Small intestine (tissue), 7 donors: ENCODE results near the gene LRTM2. TPM values are rescaled to one million over a fixed set of nuclear protein-coding genes. Genes with fewer than 3 reads are reported as not detected.

ENCODE experiments used
- DNase-seq, 2 donors: peaks; one replicate each; pipeline versions ENCODE4 v3.0.0 to v3.0.0-alpha.2; 2013
- FAIRE-seq: peaks from 2 replicates; lab custom pipeline; 2012; peaks lifted over from hg19 to GRCh38; lab: Jason Lieb, UNC
- H3K27ac ChIP-seq, 3 donors: one replicate each; pipeline ENCODE4 v1.5.1; 2013; ENCODE audit warnings: low read length in 2 of 3, mild to moderate bottlenecking in 2 of 3, control low read depth in 1 of 3, inconsistent platforms in 1 of 3, low read depth in 1 of 3, moderate library complexity in 1 of 3
- H3K27me3 ChIP-seq, 3 donors: one replicate each; pipeline ENCODE4 v1.6.1; 2013; ENCODE audit warnings: low read length in 3 of 3, inconsistent platforms in 1 of 3; ENCODE audit not compliant: control insufficient read depth in 3 of 3, insufficient read depth in 3 of 3
- H3K36me3 ChIP-seq, 3 donors: one replicate each; pipeline ENCODE4 v1.6.1; 2013; ENCODE audit warnings: low read length in 3 of 3, inconsistent platforms in 1 of 3, low read depth in 1 of 3, mild to moderate bottlenecking in 1 of 3, moderate library complexity in 1 of 3; ENCODE audit not compliant: control insufficient read depth in 3 of 3, insufficient read depth in 2 of 3
- H3K4me1 ChIP-seq, 3 donors: one replicate each; pipeline ENCODE4 v1.6.1; 2013; ENCODE audit warnings: low read length in 2 of 3, inconsistent platforms in 1 of 3, low read depth in 1 of 3, mild to moderate bottlenecking in 1 of 3, moderate library complexity in 1 of 3; ENCODE audit not compliant: control insufficient read depth in 3 of 3, insufficient read depth in 2 of 3
- H3K4me3 ChIP-seq, 3 donors: one replicate each; pipeline ENCODE4 v1.5.1; 2013; ENCODE audit warnings: low read length in 3 of 3, control low read depth in 1 of 3, inconsistent platforms in 1 of 3, low read depth in 1 of 3, mild to moderate bottlenecking in 1 of 3, moderate library complexity in 1 of 3
- H3K9me3 ChIP-seq, 2 donors: one replicate each; pipeline ENCODE4 v1.6.1; 2013; ENCODE audit warnings: low read depth in 1 of 2, low read length in 1 of 2; ENCODE audit not compliant: control insufficient read depth in 2 of 2, insufficient read depth in 1 of 2
- WGBS, 3 donors: extraction: QIAGEN DNeasy Blood & Tissue Kit; methylation state at CpG; one replicate each; pipeline ENCODE4 v1.1.7; 2013; 5-methylcytosine and 5-hydroxymethylcytosine counted together
- polyA plus RNA-seq, 4 donors: library from polyadenylated mRNA; stranded (reverse) in 3 of 4; unstranded in 1 of 4; fragments of 200-250 nt in 3 of 4; fragments of 120-200 nt in 1 of 4; gene quantifications; one replicate each; pipeline versions ENCODE4 v1.2.1 to v1.2.3, GENCODE V29; 2013
- donor health status: healthy with polysubstance abuse.
- donor health status: control.
- donor health status: control.
- donor health status: Bipolar disorder and iron deficiency.
- donor health status: healthy.

Gene LRTM2
- polyA plus RNA-seq, 4 donors = 0.03 TPM; not detected in 2

DNA sequence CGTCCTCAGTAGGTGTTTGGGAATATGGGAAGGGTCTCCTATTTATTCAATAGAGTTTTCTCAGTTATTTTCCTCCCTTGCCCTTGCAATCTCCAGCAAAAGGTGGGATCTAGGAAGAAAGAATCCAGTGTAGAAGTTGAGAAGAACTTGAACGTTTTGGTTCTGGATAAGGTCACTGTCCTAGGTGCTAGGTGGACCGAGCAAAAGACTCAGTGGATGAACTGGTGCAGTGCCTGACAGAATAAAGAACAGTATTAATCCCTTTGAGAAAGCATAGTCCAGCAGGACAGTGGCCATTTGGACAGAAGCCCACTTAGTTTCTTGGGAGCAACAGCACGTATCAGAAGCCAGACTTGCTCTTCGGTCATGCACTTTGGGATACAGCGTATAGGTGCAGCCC lies 32.7 kb upstream of the LRTM2 start:
- DNase-seq (no peak), FAIRE-seq (no peak)
- peaks cover 5 to 29% (median 7%) of the 10 kb centered on the region in 3 donors for H3K36me3 ChIP-seq
- H3K9me3 ChIP-seq = no peaks in the 10 kb centered on the region
- H3K4me1 ChIP-seq = no peaks in the 10 kb centered on the region
- H3K27ac ChIP-seq = no peak overlapping the region
- 69 to 87% (median 73%) methylated on average over 6 of the region's 6 CpGs for WGBS, 3 donors
- H3K27me3 ChIP-seq = no peaks in the 10 kb centered on the region
- H3K4me3 ChIP-seq = no peak overlapping the region

DNA sequence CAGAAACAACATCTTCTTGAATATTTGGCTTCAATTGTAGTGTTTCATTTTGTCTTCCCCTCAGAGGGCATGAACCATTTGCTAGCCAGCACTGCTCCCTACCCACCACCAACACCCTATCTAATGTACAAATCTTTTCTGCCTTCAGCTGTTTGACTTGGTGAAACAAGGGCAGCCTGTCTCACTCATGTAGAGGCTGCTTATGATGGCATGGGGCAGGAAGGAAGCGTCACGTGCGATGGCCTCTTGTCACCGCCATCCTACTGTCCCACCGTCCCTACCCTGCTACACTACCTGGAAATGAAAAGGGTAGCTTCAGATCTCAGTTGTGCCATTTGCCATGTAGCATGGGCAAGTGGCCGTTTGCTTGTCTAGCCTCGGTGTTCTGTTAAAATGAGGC lies 29.9 kb upstream of the LRTM2 start:
- Histone ChIP-seq H3K9me3 (no peaks in the 10 kb centered on the region), H3K27ac (no peak overlapping the region), H3K36me3 (peaks cover 4 to 25% (median 5%) of the 10 kb centered on the region in 3 donors), H3K4me1 (no peaks in the 10 kb centered on the region), H3K27me3 (no peaks in the 10 kb centered on the region), H3K4me3 (no peak overlapping the region)
- DNase-seq = no peak
- 73 to 78% (median 73%) methylated on average over 7 of the region's 7 CpGs for WGBS, 3 donors
- FAIRE-seq = no peak

- Histone ChIP-seq H3K4me3 (no peak overlapping the region), H3K9me3 (no peaks in the 10 kb centered on the region), H3K36me3 (peaks cover 0 to 19% (median 3%) of the 10 kb centered on the region in 3 donors), H3K27ac (no peak overlapping the region), H3K27me3 (no peaks in the 10 kb centered on the region), H3K4me1 (peaks cover 0 to 3% (median 2%) of the 10 kb centered on the region in 3 donors)
- 19 to 37% (median 28%) methylated on average over 10 of the region's 10 CpGs for WGBS, 3 donors
- peak; percentile 78 to 79 for DNase-seq
- FAIRE-seq = peak; percentile 71
Observed at GRCh38 chr12:1791104-1791841, 29.1 kb upstream of the LRTM2 start.

DNA sequence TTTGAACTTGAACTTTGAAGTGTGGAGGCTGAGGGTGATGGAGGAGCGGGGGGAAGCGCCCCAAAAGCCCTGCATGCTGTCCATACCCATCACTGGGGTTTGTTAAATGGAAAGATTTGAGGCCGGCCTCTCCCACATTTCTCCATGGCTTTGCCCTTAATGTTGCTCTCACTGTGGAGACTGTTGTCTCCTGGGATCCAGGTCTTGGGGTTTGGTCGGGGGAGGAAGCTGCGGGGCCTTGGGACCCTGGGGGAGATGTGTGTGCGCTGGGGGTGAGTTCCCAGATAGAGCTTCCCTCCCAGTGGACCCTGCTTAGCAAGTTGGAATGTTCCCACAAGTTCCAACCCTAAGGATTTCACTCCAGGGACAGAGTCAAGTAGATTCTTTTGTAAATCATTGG lies 28.0 kb upstream of the LRTM2 start:
- no peak overlapping the region for H3K4me3 ChIP-seq
- H3K36me3 ChIP-seq = peaks cover 0 to 16% (median 0%) of the 10 kb centered on the region in 3 donors
- H3K27me3 ChIP-seq = no peaks in the 10 kb centered on the region
- FAIRE-seq = no peak
- DNase-seq = no peak
- no peaks in the 10 kb centered on the region for H3K9me3 ChIP-seq
- H3K4me1 ChIP-seq = peaks cover 0 to 4% (median 2%) of the 10 kb centered on the region in 3 donors
- H3K27ac ChIP-seq = no peak overlapping the region
- 78 to 95% (median 85%) methylated on average over 6 of the region's 6 CpGs for WGBS, 3 donors

DNA sequence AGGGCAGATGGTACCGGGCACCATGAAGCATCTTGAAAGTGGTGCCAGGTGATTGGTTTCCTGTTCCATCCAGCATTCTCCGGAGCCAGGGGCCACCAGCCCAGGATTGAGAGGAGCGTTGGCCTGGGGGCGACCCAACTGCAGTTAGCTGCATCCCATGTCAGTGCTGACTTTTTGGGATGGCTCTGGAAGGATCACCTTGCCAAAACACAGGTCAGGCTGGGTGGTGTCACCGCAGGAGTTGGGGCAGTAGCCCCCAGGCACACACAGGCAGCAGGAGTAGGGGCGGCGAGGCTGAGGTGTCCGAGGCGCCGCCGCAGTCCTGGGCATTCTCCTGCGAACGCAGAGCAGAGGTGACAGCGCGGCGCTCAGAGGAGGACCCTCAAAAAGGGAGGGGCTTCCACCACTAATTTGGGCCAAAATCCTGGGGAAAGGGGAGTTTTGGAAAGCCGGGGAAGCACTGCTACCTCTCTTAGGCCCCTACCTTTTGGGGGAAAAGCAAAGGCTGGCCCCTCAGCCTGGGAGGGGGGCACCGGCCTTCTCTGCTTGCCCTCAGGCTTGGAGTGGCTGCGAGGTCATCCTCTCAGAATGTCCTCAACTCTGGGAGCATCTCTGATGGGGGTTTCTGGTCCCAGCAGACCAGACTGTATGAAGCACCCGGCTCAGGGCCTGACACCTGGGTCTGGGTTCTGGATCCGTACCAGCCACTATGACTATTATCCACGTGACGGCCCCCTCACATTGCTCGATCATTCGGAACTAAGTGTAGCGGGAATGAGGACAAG lies 26.7 kb upstream of the LRTM2 start:
- no peak for FAIRE-seq
- peaks cover 0 to 8% (median 2%) of the 10 kb centered on the region in 3 donors for H3K4me1 ChIP-seq
- 91 to 94% (median 92%) methylated on average over 26 of the region's 26 CpGs for WGBS, 3 donors
- no peak for DNase-seq
- no peaks in the 10 kb centered on the region for H3K27me3 ChIP-seq
- no peak overlapping the region for H3K27ac ChIP-seq
- no peak overlapping the region for H3K4me3 ChIP-seq
- H3K36me3 ChIP-seq = peaks cover 0 to 10% (median 0%) of the 10 kb centered on the region in 3 donors
- H3K9me3 ChIP-seq = no peaks in the 10 kb centered on the region

DNA sequence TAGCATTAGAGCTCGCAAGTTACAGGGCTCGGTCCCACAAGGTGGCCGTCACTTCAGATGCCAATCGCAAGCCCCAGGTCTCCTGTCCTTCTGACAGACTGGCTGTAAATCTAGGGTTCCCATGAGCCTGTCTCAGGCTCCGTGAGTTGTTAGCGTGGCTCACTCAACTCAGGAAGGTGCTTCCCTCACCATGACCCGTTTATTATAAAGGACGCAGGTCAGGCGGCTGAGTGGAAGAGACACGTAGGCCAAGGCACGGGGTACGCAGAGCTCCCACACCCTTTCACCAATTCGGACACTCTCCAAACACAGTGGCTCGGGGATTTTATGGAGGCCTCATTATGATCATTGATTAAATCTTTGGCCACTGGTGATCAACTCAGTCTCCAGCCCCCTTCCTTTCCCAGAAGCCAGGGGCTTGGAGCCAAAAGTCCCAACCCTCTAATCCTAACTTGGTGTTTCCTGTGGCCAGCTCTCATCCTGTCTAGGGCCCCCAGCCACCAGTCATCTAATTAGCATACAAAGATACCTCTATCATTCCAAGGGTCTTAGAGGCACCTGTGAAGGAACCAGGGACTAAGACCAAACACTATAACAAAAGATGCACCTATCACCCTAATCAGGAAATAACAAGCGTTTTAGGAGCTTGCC lies 25.8 kb upstream of the LRTM2 start:
- FAIRE-seq = no peak
- no peaks in the 10 kb centered on the region for H3K9me3 ChIP-seq
- 85% methylated on average over 15 of the region's 15 CpGs for WGBS, 3 donors
- no peak for DNase-seq
- H3K4me1 ChIP-seq = peaks cover 0 to 8% (median 2%) of the 10 kb centered on the region in 3 donors
- no peak overlapping the region for H3K4me3 ChIP-seq
- no peaks in the 10 kb centered on the region for H3K27me3 ChIP-seq
- no peak overlapping the region for H3K27ac ChIP-seq
- peaks cover 0 to 10% (median 0%) of the 10 kb centered on the region in 3 donors for H3K36me3 ChIP-seq

DNA sequence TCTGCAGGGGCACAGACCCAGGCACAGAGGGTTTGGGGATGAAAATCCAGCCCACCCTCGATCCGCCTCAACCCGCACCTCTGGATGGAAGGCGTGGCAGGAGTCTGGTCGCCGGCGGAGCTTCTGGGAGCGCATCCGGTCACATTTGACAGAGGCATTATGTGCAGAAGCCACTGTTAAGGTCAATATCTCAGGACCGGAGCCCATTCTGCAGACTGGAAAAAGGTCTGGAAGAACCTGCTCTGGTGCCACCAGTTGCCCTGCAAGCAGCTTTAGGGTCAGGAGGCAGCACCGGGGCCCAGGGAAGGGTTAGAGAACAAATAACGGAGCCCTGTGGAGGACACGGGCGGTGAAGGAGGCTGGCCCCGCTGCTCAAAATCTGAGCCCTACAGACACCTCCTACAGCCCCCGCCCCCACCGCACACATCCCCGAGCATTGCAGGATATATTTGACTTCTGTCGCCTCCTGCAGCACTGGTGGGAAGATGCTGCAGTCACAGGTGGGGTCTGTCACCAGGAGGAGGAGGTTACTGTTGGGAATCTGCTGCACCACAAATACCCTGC lies 25.1 kb upstream of the LRTM2 start:
- H3K9me3 ChIP-seq = no peaks in the 10 kb centered on the region
- peaks cover 0 to 8% (median 0%) of the 10 kb centered on the region in 3 donors for H3K36me3 ChIP-seq
- peaks cover 0 to 8% (median 2%) of the 10 kb centered on the region in 3 donors for H3K4me1 ChIP-seq
- DNase-seq (no peak), FAIRE-seq (no peak)
- whole genome bisulfite sequencing, 3 donors = 75 to 83% (median 76%) methylated on average over 19 of the region's 19 CpGs
- no peak overlapping the region for H3K4me3 ChIP-seq
- H3K27ac ChIP-seq = no peak overlapping the region
- no peaks in the 10 kb centered on the region for H3K27me3 ChIP-seq
